H1 (cell line): ENCODE data around the gene CTNNBL1. TPM values are rescaled to one million over a fixed set of nuclear protein-coding genes. Genes with fewer than 3 reads are reported as not detected.
A peak's percentile ranks its signal among the peaks of the same experiment; 100 is the strongest.

Experiments
- CTCF ChIA-PET: fragments of 300-600 bp; sonication (Branson Sonifier 250); formaldehyde crosslinking; loops from one replicate; lab custom pipeline; 2021; ENCODE audit not compliant: partially characterized antibody; lab: Charles Lee
- POLR2A ChIA-PET: fragments of 300-600 bp; sonication (Branson Sonifier 250); formaldehyde crosslinking; loops from one replicate; lab custom pipeline; 2021; ENCODE audit warnings: inconsistent platforms; ENCODE audit not compliant: partially characterized antibody; lab: Charles Lee
- DNase-seq, 2 experiments: peaks; one replicate each; pipeline versions ENCODE4 v3.0.0 to v3.0.0-alpha.2; 2010 to 2022; ENCODE audit warnings: low spot score in 2 of 2, low read depth in 1 of 2, mixed read lengths in 1 of 2
- FAIRE-seq: peaks from 2 replicates; lab custom pipeline; 2011; peaks lifted over from hg19 to GRCh38; lab: Jason Lieb, UNC
- H2AFZ ChIP-seq: 2 replicates; pipeline ENCODE4 v1.8.1; 2012; ENCODE audit warnings: low read length, inconsistent platforms
- H2AK5ac ChIP-seq: 2 replicates; pipeline ENCODE4 v1.6.1; 2013; ENCODE audit warnings: low read depth, low read length
- H2BK120ac ChIP-seq: replicated peaks from 2 replicates; pipeline ENCODE3; 2013; ENCODE audit warnings: low read depth, low read length, inconsistent platforms
- H2BK12ac ChIP-seq: 2 replicates; pipeline ENCODE4 v1.6.1; 2013; ENCODE audit warnings: low read depth, low read length
- H2BK15ac ChIP-seq: 2 replicates; pipeline ENCODE4 v1.6.1; 2013; ENCODE audit warnings: low read length
- H2BK20ac ChIP-seq: 2 replicates; pipeline ENCODE4 v1.6.1; 2013; ENCODE audit warnings: low read length
- H2BK5ac ChIP-seq: 2 replicates; pipeline ENCODE4 v1.6.1; 2013; ENCODE audit warnings: low read depth, low read length
- H3K14ac ChIP-seq: 2 replicates; pipeline ENCODE4 v1.6.1; 2013; ENCODE audit warnings: inconsistent platforms; ENCODE audit not compliant: insufficient read length
- H3K18ac ChIP-seq: 2 replicates; pipeline ENCODE4 v1.6.1; 2013; ENCODE audit warnings: low read length; ENCODE audit errors: extremely low read depth
- H3K23ac ChIP-seq: 2 replicates; pipeline ENCODE4 v1.6.1; 2013; ENCODE audit warnings: inconsistent platforms; ENCODE audit not compliant: insufficient read length
- H3K23me2 ChIP-seq: 2 replicates; pipeline ENCODE4 v1.6.1; 2013; ENCODE audit warnings: low read depth, low read length
- H3K27ac ChIP-seq: 2 replicates; pipeline ENCODE4 v1.6.1; 2011; ENCODE audit warnings: low read depth, low read length, inconsistent platforms
- H3K27me3 ChIP-seq, 4 experiments: replicated peaks in 1 of 4; 1 replicate in 1 of 4; 2 replicates in 3 of 4; pipeline versions ENCODE4 v1.6.1 to v1.8.1; 2011 to 2013; ENCODE audit warnings: low read length in 3 of 4, mild to moderate bottlenecking in 3 of 4, inconsistent platforms in 2 of 4, mixed read lengths in 2 of 4, moderate library complexity in 1 of 4; ENCODE audit not compliant: control insufficient read depth in 3 of 4, insufficient read depth in 3 of 4; ENCODE audit errors: extremely low read depth in 1 of 4
- H3K36me3 ChIP-seq, 4 experiments: 2 replicates each; pipeline versions ENCODE4 v1.6.1 to v1.8.1; 2011 to 2013; ENCODE audit warnings: mild to moderate bottlenecking in 4 of 4, low read length in 3 of 4, moderate library complexity in 2 of 4, control low read depth in 1 of 4, inconsistent platforms in 1 of 4; ENCODE audit not compliant: insufficient read depth in 4 of 4, control insufficient read depth in 2 of 4
- H3K4ac ChIP-seq: replicated peaks from 2 replicates; pipeline ENCODE3; 2013; ENCODE audit warnings: low read length, low read depth, mixed read lengths, inconsistent platforms; ENCODE audit not compliant: insufficient read length
- H3K4me1 ChIP-seq, 4 experiments: replicated peaks in 1 of 4; 1 replicate in 1 of 4; 2 replicates in 3 of 4; pipeline versions ENCODE4 v1.6.1 to v1.8.1; 2011 to 2013; ENCODE audit warnings: low read length in 3 of 4, inconsistent platforms in 2 of 4, mixed read lengths in 1 of 4; ENCODE audit not compliant: insufficient read depth in 4 of 4, control insufficient read depth in 3 of 4
- H3K4me2 ChIP-seq, 2 experiments: 2 replicates each; pipeline versions ENCODE4 v1.6.1 to v1.8.1; 2011 to 2013; ENCODE audit warnings: low read depth in 2 of 2, low read length in 2 of 2, control low read depth in 1 of 2, inconsistent platforms in 1 of 2, mild to moderate bottlenecking in 1 of 2; ENCODE audit not compliant: insufficient read depth in 1 of 2
- H3K4me3 ChIP-seq, 4 experiments: fragments of 200-600, 300-600 bp in 1 of 4; sonication (generic), shearing (Covaris generic), sonication (Bioruptor Twin) in 1 of 4; 2 replicates each; pipeline versions ENCODE4 v1.5.1 to v1.8.1; 2011 to 2016; ENCODE audit warnings: low read length in 4 of 4, low read depth in 3 of 4, control low read depth in 2 of 4, inconsistent platforms in 2 of 4, mild to moderate bottlenecking in 2 of 4, mixed read lengths in 1 of 4, moderate library complexity in 1 of 4; ENCODE audit not compliant: insufficient read depth in 2 of 4; ENCODE audit errors: extremely low read depth in 1 of 4
- H3K56ac ChIP-seq: replicated peaks from 2 replicates; pipeline ENCODE3; 2013; ENCODE audit warnings: low read depth, mild to moderate bottlenecking, mixed read lengths, low read length, inconsistent platforms; ENCODE audit not compliant: insufficient read length
- H3K79me1 ChIP-seq: 2 replicates; pipeline ENCODE4 v1.6.1; 2013; ENCODE audit warnings: low read depth, low read length, control low read depth
- H3K79me2 ChIP-seq, 2 experiments: 2 replicates each; pipeline versions ENCODE4 v1.6.1 to v1.8.1; 2012 to 2013; ENCODE audit warnings: low read length in 2 of 2, mild to moderate bottlenecking in 2 of 2, inconsistent platforms in 1 of 2; ENCODE audit not compliant: insufficient read depth in 2 of 2, control insufficient read depth in 1 of 2
- H3K9ac ChIP-seq, 4 experiments: replicated peaks in 1 of 4; 1 replicate in 1 of 4; 2 replicates in 3 of 4; pipeline versions ENCODE4 v1.6.1 to v1.8.1; 2011 to 2013; ENCODE audit warnings: low read depth in 3 of 4, low read length in 3 of 4, control low read depth in 2 of 4, mild to moderate bottlenecking in 2 of 4, moderate library complexity in 2 of 4, inconsistent platforms in 1 of 4; ENCODE audit errors: extremely low read depth in 1 of 4
- H3K9me3 ChIP-seq, 2 experiments: 2 replicates each; pipeline versions ENCODE4 v1.6.1 to v1.8.1; 2012 to 2013; ENCODE audit warnings: mild to moderate bottlenecking in 2 of 2, moderate library complexity in 2 of 2, control low read depth in 1 of 2, inconsistent platforms in 1 of 2, low read depth in 1 of 2, low read length in 1 of 2, mixed read lengths in 1 of 2; ENCODE audit not compliant: insufficient read depth in 2 of 2
- H4K20me1 ChIP-seq, 2 experiments: replicated peaks in 1 of 2; 2 replicates each; pipeline versions ENCODE3 to v1.8.1; 2011 to 2013; ENCODE audit warnings: inconsistent platforms in 2 of 2, low read length in 2 of 2, mild to moderate bottlenecking in 1 of 2; ENCODE audit not compliant: insufficient read depth in 2 of 2, control insufficient read depth in 1 of 2
- H4K5ac ChIP-seq: 2 replicates; pipeline ENCODE4 v1.6.1; 2013; ENCODE audit warnings: low read length, low read depth, mixed read lengths, inconsistent platforms; ENCODE audit not compliant: insufficient read length
- H4K8ac ChIP-seq: 2 replicates; pipeline ENCODE4 v1.8.0; 2013; ENCODE audit warnings: mild to moderate bottlenecking, moderate library complexity, low read length, inconsistent platforms; ENCODE audit not compliant: insufficient read depth; ENCODE audit errors: extremely low read depth
- H4K91ac ChIP-seq: replicated peaks from 2 replicates; pipeline ENCODE3; 2013; ENCODE audit warnings: low read length, mixed read lengths, inconsistent platforms; ENCODE audit not compliant: insufficient read length
- BACH1 ChIP-seq: IDR thresholded peaks from 2 replicates; pipeline ENCODE4 v1.6.1; 2012; ENCODE audit warnings: low read length, improper control_type of control experiment
- GABPA ChIP-seq: IDR thresholded peaks from 2 replicates; pipeline ENCODE4 v1.6.1; 2011; ENCODE audit warnings: mild to moderate bottlenecking, low read length, moderate library complexity, borderline replicate concordance; ENCODE audit not compliant: insufficient read depth
- POLR2A ChIP-seq, 2 experiments: IDR thresholded peaks; 1 replicate in 1 of 2; 2 replicates in 1 of 2; pipeline ENCODE4 v1.6.1; 2011; ENCODE audit warnings: low read depth in 2 of 2, low read length in 2 of 2, mild to moderate bottlenecking in 2 of 2; ENCODE audit errors: control extremely low read depth in 1 of 2
- whole genome bisulfite sequencing, 2 experiments: shearing (Covaris generic) in 1 of 2; methylation state at CpG; one replicate each; pipeline versions ENCODE4 v1.1.6 to v1.1.7; 2013 to 2015; ENCODE audit warnings: low lambda C conversion rate in 2 of 2, mixed read lengths in 2 of 2, inconsistent platforms in 1 of 2, low coverage in 1 of 2, missing lambda C conversion rate in 1 of 2; ENCODE audit not compliant: insufficient replicate concordance in 2 of 2, insufficient coverage in 1 of 2, insufficient read length in 1 of 2; ENCODE audit errors: extremely low coverage in 1 of 2, missing lambda C conversion rate in 1 of 2; 5-methylcytosine and 5-hydroxymethylcytosine counted together
- polyA plus RNA-seq, 7 experiments: library from polyadenylated mRNA; depleted of rRNA in 3 of 7; stranded (reverse) in 5 of 7; unstranded in 2 of 7; fragments of >200 nt in 5 of 7; fragments of 200-250 nt in 2 of 7; gene quantifications; 1 replicate in 5 of 7; 2 replicates in 1 of 7; 4 replicates in 1 of 7; pipeline versions ENCODE4 v1.2.1 to v1.2.3, GENCODE V29; 2011 to 2013; ENCODE audit warnings: missing spikeins in 2 of 7, mixed read lengths in 2 of 7
- total RNA-seq: library from RNA; stranded (reverse); fragmentation: NEBNext Ultra II Directional; extraction: Animal tissue kit (Norgen Biotek cat#: 25700); gene quantifications from 2 replicates; pipeline ENCODE4 v1.2.1, GENCODE V29; 2021

The CTNNBL1 gene
- total and polyA plus RNA-seq, 2 of the 8 experiments (the other 6 are each of a cell fraction or from before 2014, with no cell fraction given), result 19.6 to 81.6 TPM

GRCh38 chr20:37904845-37905373, 211.1 kb downstream of the CTNNBL1 start:
- H3K79me1 ChIP-seq, result no peaks in the 10 kb centered on the region
- H3K36me3 ChIP-seq, result no peaks in the 10 kb centered on the region
- peaks cover 2 to 3% of the 10 kb centered on the region in 2 experiments for H4K20me1 ChIP-seq
- H3K23me2 ChIP-seq, result peaks cover 4% of the 10 kb centered on the region; the same call in 1 of the 2 replicates
- no peak overlapping the region for H3K9ac ChIP-seq
- no peak overlapping the region for H3K18ac ChIP-seq
- no peak for TF ChIP-seq POLR2A (IDR thresholded peaks at IDR 0.05; ENCODE audit: control extremely low read depth in 1 of 2, low read depth in 2 of 2, low read length in 2 of 2)
- no peak for TF ChIP-seq BACH1
- no peak for TF ChIP-seq GABPA
- H2BK15ac ChIP-seq, result no peak overlapping the region
- H2BK20ac ChIP-seq, result no peak overlapping the region
- H2BK120ac ChIP-seq, result no peak overlapping the region
- H3K4me1 ChIP-seq, result peaks cover 9 to 30% (median 22%) of the 10 kb centered on the region in 4 experiments
- H3K23ac ChIP-seq, result no peak overlapping the region
- H3K79me2 ChIP-seq, result no peaks in the 10 kb centered on the region
- H2AFZ ChIP-seq, result no peak overlapping the region
- ChIA-PET CTCF (interaction anchor here (0.6 to 2.3 kb wide), 4 partner anchors 37 to 260 kb away, joined by 3 to 14 read pairs (median 4); no protein-coding TSS in a partner anchor), POLR2A (interaction anchor here (0.6 kb wide), 1 partner anchor 585 kb away, joined by 3 read pairs; no protein-coding TSS in a partner anchor)
- no peak overlapping the region for H2BK12ac ChIP-seq
- no peak overlapping the region for H3K14ac ChIP-seq
- H4K8ac ChIP-seq, result no peak overlapping the region
- no peak overlapping the region for H4K91ac ChIP-seq
- H2AK5ac ChIP-seq, result no peak overlapping the region
- H3K27me3 ChIP-seq, result no peaks in the 10 kb centered on the region; a peak in 2 of 7 replicates
- FAIRE-seq (no peak), DNase-seq (no peak)
- no peak overlapping the region for H4K5ac ChIP-seq
- H3K4ac ChIP-seq, result no peak overlapping the region
- 78% methylated on average over 7 of the region's 8 CpGs; no CpG with 5 or more reads in 1 of the 2 experiments for WGBS, 2 experiments
- H3K4me2 ChIP-seq, result 0 out of 4 replicates have a peak overlapping the region, but pooled peaks of 1 of the 2 experiments have one; percentile 5
- H3K56ac ChIP-seq, result no peak overlapping the region
- H2BK5ac ChIP-seq, result no peak overlapping the region; the same call in 1 of the 2 replicates
- no peaks in the 10 kb centered on the region for H3K9me3 ChIP-seq
- H3K27ac ChIP-seq, result no peak overlapping the region
- H3K4me3 ChIP-seq, result no peak overlapping the region
